ENCODE results near the gene APBA1. TPM values are rescaled to one million over a fixed set of nuclear protein-coding genes. Genes with fewer than 3 reads are reported as not detected.

Gene APBA1
- total and polyA plus RNA-seq, 11 donors = 0.61 to 6.2 (median 2.2) TPM

DNA sequence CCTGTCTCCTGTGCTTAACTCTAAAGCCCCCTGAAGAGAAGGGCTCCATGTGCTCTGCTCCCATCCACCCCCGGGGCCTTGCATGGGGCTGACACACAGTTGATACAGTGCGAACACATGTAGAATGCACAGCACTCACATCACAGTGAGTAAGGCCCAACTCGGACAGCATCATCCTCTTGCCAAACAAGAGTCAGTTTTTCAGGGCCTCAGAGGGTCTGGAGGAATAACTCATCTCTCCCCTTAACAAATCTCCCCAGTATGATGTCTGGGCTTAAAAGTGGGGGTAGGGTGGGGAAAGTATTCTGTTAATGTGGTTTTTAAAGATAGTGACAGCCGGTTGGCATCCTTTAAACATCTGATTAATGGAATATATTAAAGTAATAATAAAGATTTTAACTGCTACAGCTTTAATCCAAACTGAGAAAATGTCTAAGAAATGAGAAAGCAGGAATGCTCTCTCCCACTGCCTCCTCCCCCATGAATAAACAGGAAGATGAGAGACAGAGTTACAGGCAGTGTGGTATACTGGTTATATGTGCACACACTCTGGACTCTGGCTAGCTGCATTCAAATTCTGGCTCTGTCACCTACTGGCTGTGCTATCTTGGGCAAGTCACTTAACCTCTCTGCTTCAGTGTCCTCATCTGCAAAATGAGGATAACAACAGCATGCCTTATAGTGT is 22.5 kb downstream of the APBA1 start:
- intact Hi-C loops (cut with DNase I) = no loop called here
- WGBS, 4 donors = 55 to 63% (median 58%) methylated on average over 4 of the region's 4 CpGs
- TF ChIP-seq POLR2A (IDR thresholded peaks at IDR 0.05) = no peak
- TF ChIP-seq, protein P1, sequence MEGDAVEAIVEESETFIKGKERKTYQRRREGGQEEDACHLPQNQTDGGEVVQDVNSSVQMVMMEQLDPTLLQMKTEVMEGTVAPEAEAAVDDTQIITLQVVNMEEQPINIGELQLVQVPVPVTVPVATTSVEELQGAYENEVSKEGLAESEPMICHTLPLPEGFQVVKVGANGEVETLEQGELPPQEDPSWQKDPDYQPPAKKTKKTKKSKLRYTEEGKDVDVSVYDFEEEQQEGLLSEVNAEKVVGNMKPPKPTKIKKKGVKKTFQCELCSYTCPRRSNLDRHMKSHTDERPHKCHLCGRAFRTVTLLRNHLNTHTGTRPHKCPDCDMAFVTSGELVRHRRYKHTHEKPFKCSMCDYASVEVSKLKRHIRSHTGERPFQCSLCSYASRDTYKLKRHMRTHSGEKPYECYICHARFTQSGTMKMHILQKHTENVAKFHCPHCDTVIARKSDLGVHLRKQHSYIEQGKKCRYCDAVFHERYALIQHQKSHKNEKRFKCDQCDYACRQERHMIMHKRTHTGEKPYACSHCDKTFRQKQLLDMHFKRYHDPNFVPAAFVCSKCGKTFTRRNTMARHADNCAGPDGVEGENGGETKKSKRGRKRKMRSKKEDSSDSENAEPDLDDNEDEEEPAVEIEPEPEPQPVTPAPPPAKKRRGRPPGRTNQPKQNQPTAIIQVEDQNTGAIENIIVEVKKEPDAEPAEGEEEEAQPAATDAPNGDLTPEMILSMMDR (IDR thresholded peaks at IDR 0.05) = no peak
- Histone ChIP-seq H3K4me3 (no peak overlapping the region), H3K9me3 (no peaks in the 10 kb centered on the region), H3K27me3 (no peaks in the 10 kb centered on the region), H3K27ac (no peak overlapping the region), H3K36me3 (no peaks in the 10 kb centered on the region), H3K4me1 (peaks cover 0 to 8% (median 0%) of the 10 kb centered on the region in 12 donors)
- ATAC-seq = no peak
- no peak for DNase-seq

DNA sequence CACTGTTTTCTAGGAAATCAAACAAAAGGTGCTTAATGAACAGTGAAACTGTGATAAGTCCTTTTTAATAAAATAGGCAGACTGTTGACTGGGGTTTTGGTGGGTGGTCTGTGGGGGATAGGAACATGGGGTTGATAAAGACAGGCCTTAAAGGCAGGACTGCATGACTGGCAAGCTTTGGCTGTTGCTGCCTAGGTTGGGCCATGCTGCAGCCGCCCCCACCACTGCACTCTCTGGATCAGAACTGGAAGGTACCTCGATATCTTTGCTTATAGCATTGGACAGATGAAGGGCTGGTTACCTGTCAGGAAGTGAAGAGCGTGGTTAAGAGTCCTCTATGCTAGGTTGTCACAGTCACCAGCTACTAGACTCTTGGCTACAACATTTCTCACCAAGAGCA is 24.4 kb downstream of the APBA1 start:
- 91 to 100% (median 95%) methylated on average over 3 of the region's 3 CpGs for WGBS, 4 donors
- H3K27me3 ChIP-seq = no peaks in the 10 kb centered on the region
- H3K27ac ChIP-seq = no peak overlapping the region
- H3K4me1 ChIP-seq = peaks cover 0 to 8% (median 0%) of the 10 kb centered on the region in 12 donors
- intact Hi-C loops (cut with DNase I) = no loop called here
- ATAC-seq (no peak), DNase-seq (no peak)
- H3K4me3 ChIP-seq = no peak overlapping the region
- TF ChIP-seq, protein P1 (IDR thresholded peaks at IDR 0.05) = no peak
- TF ChIP-seq POLR2A (IDR thresholded peaks at IDR 0.05) = no peak
- no peaks in the 10 kb centered on the region for H3K9me3 ChIP-seq
- no peaks in the 10 kb centered on the region for H3K36me3 ChIP-seq

DNA sequence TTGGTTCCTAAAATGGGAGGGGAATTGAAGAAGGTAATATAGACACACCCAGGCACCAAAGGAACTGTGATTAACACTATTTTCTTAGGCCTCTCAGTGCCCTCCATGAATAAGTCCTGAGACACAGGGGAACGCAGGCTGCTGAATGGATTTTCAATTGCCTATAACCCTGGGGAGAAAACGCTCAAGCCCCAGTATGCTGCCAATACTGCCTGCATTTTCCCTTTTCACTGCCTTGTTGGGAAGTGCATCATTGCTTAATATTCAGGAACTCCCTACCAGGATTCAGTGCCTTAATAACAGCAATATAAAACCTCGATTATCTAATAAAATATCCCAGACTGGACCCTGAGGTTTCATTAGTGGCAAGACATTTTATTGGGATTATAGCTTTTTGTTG is 25.4 kb downstream of the APBA1 start:
- intact Hi-C loops (cut with DNase I) = no loop called here
- Histone ChIP-seq H3K4me3 (no peak overlapping the region), H3K4me1 (peaks cover 0 to 8% (median 0%) of the 10 kb centered on the region in 12 donors), H3K9me3 (peaks cover 0 to 7% (median 0%) of the 10 kb centered on the region in 12 donors), H3K27ac (no peak overlapping the region), H3K27me3 (no peaks in the 10 kb centered on the region), H3K36me3 (no peaks in the 10 kb centered on the region)
- TF ChIP-seq POLR2A (IDR thresholded peaks at IDR 0.05) = no peak
- TF ChIP-seq, protein P1 (IDR thresholded peaks at IDR 0.05) = no peak
- DNase-seq (no peak), ATAC-seq (no peak)
- WGBS, 4 donors = 66 to 78% (median 75%) methylated on average over 3 of the region's 3 CpGs

DNA sequence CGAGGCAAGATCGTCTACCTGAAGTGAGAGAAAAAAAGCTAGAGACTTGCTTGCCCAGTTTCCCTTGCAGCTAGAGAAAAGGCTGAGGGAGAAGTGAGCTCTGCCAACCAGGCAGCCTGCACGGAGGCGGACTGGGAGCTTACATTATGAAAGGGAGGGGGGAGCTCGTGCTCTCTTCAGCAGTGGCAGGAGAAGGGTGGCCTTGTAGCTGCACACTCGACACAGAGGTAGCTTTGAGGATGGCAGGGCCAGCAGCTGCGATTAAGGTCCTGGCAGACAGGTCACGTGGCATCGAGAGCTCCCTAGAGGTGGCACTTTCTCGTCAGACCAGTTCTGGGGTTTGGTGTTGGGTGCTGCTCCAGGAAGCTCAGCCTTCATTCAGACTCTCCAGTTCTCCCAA is 26.7 kb downstream of the APBA1 start:
- H3K4me1 ChIP-seq = peaks cover 0 to 8% (median 0%) of the 10 kb centered on the region in 12 donors
- H3K4me3 ChIP-seq = no peak overlapping the region
- WGBS, 4 donors = 74 to 78% (median 76%) methylated on average over 10 of the region's 10 CpGs
- intact Hi-C loops (cut with DNase I) = no loop called here
- TF ChIP-seq POLR2A (IDR thresholded peaks at IDR 0.05) = no peak
- TF ChIP-seq, protein P1 (IDR thresholded peaks at IDR 0.05) = no peak
- H3K36me3 ChIP-seq = no peaks in the 10 kb centered on the region
- H3K27ac ChIP-seq = no peak overlapping the region
- ATAC-seq (peak in 1 of 4 donors; percentile 33), DNase-seq (no peak)
- peaks cover 0 to 8% (median 0%) of the 10 kb centered on the region in 12 donors for H3K9me3 ChIP-seq
- H3K27me3 ChIP-seq = no peaks in the 10 kb centered on the region

Measured in heart left ventricle (tissue), 16 donors.